Hematopoietic multipotent progenitor cell treated with erythropoietin and hydrocortisone succinate and interleukin-3 and kit ligand, for 15 days (in vitro differentiated cells): ENCODE measurements around the gene PLEK2.
"Not testable (repeated sequence)": the region's sequence is repeated elsewhere in the genome, so short reads cannot be mapped to it uniquely, and the experiment has no call there.

ENCODE experiments used
- DNase-seq: peaks from one replicate; pipeline ENCODE4 v3.0.0-alpha.2; 2015; ENCODE audit warnings: low spot score

PLEK2 gene

GRCh38 chr14:67428501-67429031 lies 16.6 kb upstream of the PLEK2 start:
- DNase-seq, result no peak

DNA sequence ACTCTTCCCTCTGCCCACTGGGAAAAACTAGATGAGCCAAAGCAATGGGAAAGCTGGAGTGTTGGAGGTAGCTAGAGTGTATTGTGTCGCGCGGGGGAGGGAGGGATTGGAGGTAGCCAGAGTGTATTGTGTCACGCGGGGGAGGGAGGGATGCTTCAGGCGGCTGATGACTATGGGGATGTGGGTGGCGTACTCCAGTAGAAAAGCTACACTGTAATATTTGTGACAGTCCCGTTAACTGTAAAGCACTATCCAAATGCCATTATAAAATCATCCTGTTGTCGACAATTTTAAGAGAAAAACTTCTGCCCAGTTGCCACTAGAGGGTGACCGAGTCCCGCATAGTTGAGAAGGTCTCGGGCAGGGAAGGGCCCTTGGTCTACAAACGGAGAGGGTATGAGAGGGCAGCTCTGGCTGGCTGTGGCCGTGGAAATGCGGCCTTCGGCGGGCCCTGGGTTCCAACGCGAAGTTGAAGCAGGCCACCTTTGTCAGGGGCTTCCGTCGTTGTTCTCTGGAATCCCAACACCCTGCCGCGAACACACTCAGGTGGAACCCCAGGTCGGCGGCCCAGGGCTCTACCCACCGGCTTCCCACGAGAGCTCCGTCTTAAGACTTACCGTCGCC lies 15.1 kb upstream of the PLEK2 start:
- DNase-seq, result peak; percentile 87

DNA sequence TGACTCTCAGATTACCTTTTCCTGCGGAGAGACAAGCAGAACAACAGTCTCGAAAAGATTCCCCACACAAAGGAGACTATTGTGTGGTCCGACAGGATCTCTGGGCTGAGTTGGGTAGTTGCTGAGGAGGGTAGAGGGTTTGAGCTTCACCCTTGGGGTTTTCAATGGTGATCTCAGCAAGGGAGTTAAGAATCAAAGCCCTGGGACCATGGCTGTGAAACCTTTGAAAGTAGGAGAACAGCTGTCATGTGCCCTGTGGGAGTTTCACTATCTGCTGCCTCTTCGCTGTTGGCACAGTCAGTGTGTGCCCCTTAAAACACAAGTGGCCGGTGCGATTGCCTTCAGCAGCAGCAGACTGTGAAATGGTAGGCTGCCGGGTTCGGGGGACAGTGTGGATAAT lies 14.2 kb upstream of the PLEK2 start:
- DNase-seq, result no peak

DNA sequence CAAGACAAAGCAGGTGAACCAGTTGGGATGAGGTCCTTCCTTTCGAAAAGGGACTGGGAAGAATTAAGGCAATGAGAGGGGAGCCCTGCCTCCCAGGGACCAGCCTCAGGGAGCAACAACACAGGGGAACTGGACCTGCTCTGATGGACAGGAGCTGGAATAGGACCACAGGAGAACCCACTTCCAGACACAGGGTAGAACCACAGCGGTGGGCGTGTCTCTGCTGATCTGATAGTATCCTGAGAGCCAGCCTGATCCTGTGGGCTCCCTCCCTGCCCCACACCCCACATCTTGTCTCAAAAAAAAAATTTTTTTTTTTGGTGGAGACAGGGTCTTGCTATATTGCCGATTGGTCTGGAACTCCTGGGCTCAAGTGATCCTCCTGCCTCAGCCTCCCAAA lies 13.6 kb upstream of the PLEK2 start:
- peak; percentile 44 for DNase-seq

- no peak for DNase-seq
Measured at GRCh38 chr14:67424539-67424938, 12.6 kb upstream of the PLEK2 start.

GRCh38 chr14:67423424-67423823 lies 11.5 kb upstream of the PLEK2 start:
- no peak for DNase-seq

DNA sequence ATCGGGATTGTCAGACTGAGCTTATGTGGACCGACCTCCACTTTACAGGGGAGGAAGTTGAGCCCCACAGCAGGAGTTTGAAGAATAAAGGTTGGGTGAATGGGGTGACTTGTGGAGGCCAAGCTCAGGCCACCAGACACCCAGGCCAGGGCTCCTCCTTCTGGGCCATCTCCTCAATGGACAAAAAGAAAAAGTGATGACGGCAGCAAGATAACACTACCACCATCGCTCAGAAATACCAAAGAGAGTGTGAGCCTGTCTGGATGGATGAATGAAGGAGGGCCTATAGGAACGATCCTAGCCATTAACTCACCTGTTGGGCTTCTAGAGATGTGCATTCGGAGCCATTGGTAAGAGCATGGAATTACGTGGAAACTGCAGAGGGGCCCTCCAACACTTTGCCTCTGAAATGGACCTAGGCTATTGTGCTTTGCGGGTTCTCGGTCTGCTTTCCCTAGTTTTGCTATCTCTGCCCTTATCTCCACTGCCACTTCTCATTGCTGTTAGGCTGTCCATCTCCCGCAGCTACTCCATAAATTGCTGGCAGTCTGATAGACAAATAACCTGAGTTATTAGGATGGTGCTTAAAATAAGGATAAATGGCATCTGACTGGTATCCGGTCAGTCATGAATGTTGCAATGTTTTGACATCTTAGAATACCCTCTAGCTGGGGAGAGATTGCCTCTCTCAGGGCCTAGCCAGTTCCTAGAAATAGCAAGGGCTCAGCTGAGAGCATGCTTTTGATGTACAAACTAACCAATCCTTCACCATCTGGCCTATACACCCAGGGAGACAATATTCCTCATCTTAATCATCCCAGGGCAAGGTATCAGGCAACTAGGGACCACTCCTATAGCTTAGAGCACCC lies 9.6 kb upstream of the PLEK2 start:
- DNase-seq, result no peak

DNA sequence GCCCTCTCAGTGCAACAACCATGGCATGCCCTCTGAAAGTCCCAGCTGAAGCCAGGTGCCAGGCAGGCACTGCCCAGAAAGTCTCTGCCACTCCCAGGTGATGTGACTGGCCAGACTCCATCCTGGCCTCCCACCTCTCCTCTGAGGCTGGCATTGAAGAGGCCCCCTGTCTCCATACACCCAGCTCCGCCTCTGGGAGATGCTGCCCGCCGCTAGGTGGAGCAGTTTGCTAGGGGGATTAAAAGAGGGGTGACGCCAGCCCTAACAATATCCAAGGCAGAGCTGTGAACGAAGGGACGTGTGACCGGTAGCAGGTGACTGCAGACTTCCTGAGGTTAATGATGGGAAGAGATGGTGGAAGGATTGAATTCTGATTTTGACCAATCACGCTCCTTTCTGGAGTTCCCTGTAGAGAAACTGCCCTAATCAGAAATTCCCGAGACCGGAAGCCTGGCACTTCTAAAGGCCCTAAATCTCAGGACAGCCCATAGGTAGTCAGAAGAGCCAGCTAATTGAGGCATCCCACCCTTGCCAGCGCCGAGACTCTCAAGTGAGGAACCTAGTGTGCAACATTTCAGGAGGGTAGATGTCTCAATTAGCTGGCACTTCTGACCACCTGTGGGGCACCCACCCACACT lies 8.3 kb upstream of the PLEK2 start:
- peak; percentile 79 for DNase-seq

GRCh38 chr14:67418401-67419191 lies 6.6 kb upstream of the PLEK2 start:
- peak; percentile 95 for DNase-seq

- no peak for DNase-seq
Measured at GRCh38 chr14:67417633-67418032, 5.7 kb upstream of the PLEK2 start.

DNA sequence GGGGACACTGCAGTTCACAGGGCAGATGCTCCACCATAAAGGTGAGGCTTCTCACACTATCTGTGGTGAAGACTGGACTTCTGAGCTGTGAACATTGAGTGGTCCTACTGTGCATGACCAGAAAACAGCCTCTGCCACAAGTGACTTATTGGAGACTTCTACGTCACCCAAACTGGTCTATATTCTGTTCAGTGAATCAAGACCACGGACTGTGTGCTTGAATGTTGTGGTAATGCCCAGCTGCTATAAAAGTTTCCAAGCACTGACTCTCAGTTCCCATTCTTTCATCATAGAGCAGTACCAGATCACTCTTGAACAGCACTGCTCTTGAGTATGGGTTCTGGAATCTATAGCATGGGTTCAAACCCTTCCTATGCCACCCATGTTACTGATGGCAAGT lies 4.8 kb upstream of the PLEK2 start:
- no peak for DNase-seq

DNA sequence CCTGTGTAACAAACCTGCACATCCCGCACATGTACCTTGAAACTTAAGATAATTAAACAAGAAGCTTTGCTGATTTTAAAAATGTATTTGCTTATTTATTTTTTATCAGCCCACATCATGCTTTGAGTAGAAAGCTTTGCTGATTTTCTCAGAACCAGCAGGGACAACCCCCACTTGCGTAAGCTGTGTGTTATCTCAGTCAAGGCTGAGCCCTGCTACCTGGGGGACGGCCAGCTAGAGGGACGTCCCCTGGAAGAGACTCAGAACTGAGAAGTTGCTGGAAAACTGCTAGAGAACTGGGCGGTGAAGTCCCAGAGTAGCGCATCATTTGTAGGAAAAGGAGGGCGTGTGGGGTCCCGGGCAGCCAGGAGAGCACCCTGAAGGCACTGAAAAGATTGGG lies 4.1 kb upstream of the PLEK2 start:
- DNase-seq, result peak; percentile 89

GRCh38 chr14:67415610-67416009 lies 3.6 kb upstream of the PLEK2 start:
- DNase-seq, result not testable (repeated sequence)

DNA sequence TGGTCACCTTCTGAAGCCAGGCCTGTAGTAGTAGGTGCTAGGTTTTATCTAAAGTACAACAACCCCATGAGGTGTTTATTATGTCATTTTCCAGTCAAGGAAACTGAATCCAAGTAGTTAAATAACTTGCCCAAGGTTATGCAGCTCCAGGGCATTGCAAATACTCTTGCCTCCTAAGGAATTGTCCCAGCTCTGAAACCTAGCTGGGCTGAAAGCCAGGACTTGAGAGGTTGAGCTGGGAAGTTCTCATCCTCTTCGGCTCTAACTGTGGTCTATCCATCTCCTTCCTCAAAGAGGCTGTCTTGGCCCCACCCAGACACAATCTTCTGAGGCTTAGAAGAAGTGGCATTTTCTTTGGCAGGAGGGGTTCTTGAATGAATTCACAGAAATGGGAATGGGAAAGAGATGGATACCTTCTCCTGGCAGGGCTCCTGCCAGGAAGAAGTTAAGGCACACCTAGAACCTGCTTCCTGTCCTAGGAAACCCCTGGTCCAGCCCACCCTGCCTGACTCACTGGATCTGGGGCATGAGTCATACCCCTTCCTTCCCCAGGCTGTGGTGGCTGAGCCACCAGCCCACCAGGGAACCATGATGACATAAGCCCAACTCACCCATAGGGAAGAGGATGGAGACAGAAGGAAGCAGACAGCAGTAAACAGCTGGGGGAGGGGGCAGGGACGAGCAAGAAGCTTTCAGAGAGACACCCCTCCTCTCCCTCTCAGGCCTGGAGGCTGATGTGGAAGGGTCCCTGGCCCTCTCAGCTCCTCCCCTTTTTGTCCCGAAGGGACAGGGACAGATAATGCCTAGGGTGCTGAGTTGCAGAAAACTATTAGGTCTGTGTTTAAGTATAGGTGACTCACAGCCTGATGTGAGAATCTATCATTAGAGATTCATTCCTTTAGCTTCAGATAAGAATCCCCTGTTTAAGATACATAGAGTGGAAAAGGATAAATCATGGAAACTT lies 2.1 kb upstream of the PLEK2 start:
- DNase-seq, result peak; percentile 56

- DNase-seq, result peak; percentile 40
Measured at GRCh38 chr14:67411370-67411769, 595 bp downstream of the PLEK2 start.

DNA sequence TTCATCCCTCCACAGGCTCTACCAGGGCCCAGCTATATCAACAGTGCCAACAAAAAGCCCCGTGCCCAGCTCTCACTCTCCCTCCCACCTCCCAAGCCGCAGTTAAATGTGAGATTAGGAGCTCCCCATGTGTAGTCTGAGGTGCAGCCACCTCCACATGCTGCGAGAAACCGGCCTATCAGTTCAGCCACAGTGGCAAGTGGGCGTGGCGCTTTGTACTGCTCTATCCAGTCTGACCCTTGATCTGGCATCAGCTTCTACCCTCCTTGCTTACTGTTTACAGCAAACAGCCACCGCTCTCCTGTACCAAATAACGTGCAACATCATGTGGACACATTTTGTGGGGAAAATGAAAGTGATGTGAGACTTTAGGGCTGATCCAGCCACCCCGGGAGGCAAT lies 1.7 kb downstream of the PLEK2 start:
- DNase-seq, result peak; percentile 87

- DNase-seq, result no peak
Measured at GRCh38 chr14:67409461-67409860, 2.5 kb downstream of the PLEK2 start.

GRCh38 chr14:67408122-67408801 lies 3.7 kb downstream of the PLEK2 start:
- DNase-seq, result not testable (repeated sequence)

DNA sequence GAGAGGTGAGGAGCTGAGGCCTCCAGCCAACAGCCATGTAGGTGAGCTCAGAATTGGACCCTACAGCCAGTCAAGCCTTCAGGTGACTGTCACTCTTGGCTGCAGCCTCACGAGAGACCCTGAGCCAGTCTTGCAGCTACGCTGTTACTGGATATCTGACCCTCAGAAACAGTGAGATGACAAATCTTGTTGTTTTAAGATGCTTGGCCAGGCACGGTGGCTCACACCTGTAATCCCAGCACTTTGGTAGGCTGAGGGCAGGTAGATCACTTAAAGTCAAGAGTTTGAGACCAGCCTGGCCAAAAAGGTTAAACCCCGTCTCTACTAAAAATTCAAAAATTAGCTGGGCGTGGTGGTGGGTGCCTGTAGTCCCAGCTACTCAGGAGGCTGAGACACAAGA lies 6.2 kb downstream of the PLEK2 start:
- DNase-seq, result no peak

- DNase-seq, result no peak
Measured at GRCh38 chr14:67400434-67400833, 11.5 kb downstream of the PLEK2 start.
